Heart left ventricle (tissue), 16 donors: Measurements from ENCODE around the gene TBX18. TPM values are rescaled to one million over a fixed set of nuclear protein-coding genes. Genes with fewer than 3 reads are reported as not detected.

Experiments used
- ATAC-seq, 4 donors: fragments of 200-7000 bp; cut with Tn5 transposase; one replicate each; pipeline ENCODE4 v1.9.1; 2020 to 2022; ENCODE audit warnings: moderate library complexity in 4 of 4, mild to moderate bottlenecking in 3 of 4, moderate number of reproducible peaks in 1 of 4
- DNase-seq, 5 donors: peaks; one replicate each; pipeline ENCODE4 v3.0.0-alpha.2; 2020
- H3K27ac ChIP-seq, 12 donors: fragments of 200-600 bp; sonication (generic) in 4 of 12; one replicate each; pipeline versions ENCODE4 v1.5.0 to v1.8.0; 2016 to 2022; ENCODE audit warnings: mild to moderate bottlenecking in 2 of 12
- H3K27me3 ChIP-seq, 9 donors: fragments of 200-600 bp; sonication (generic) in 2 of 9; one replicate each; pipeline versions ENCODE4 v1.5.1 to v1.8.0; 2016 to 2022; ENCODE audit warnings: mild to moderate bottlenecking in 3 of 9
- H3K36me3 ChIP-seq, 9 donors: fragments of 200-600 bp; sonication (generic) in 2 of 9; one replicate each; pipeline versions ENCODE4 v1.5.0 to v1.8.0; 2018 to 2022; ENCODE audit warnings: mild to moderate bottlenecking in 2 of 9
- H3K4me1 ChIP-seq, 12 donors: fragments of 200-600 bp; sonication (generic) in 4 of 12; one replicate each; pipeline versions ENCODE4 v1.5.0 to v1.8.0; 2016 to 2022; ENCODE audit warnings: mild to moderate bottlenecking in 3 of 12
- H3K4me3 ChIP-seq, 12 donors: fragments of 200-600 bp; sonication (generic) in 4 of 12; one replicate each; pipeline versions ENCODE4 v1.5.0 to v1.8.0; 2017 to 2022; ENCODE audit warnings: mild to moderate bottlenecking in 9 of 12, moderate library complexity in 4 of 12
- H3K9me3 ChIP-seq, 12 donors: fragments of 200-600 bp; sonication (generic) in 4 of 12; one replicate each; pipeline versions ENCODE4 v1.5.0 to v1.8.0; 2016 to 2022; ENCODE audit warnings: mild to moderate bottlenecking in 1 of 12
- POLR2A ChIP-seq, 2 donors: fragments of 450-650 bp; IDR thresholded peaks; one replicate each; pipeline ENCODE4 v1.6.1; 2017; ENCODE audit warnings: antibody characterized with exemption in 2 of 2, mild to moderate bottlenecking in 2 of 2, moderate library complexity in 2 of 2
- WGBS, 4 donors: extraction: QIAGEN DNeasy Blood & Tissue Kit in 2 of 4; methylation state at CpG; one replicate each; pipeline versions ENCODE4 v1.1.5 to v1.1.7; 2013 to 2018; 5-methylcytosine and 5-hydroxymethylcytosine counted together
- intact Hi-C, 10 donors: fragments of 100-400 bp; cut with DNase I; formaldehyde crosslinking; loops; one replicate each; pipeline versions ENCODE4 v1.11.1 to v1.14.2; 2022
- polyA plus RNA-seq, 2 donors: library from polyadenylated mRNA; stranded (reverse); fragments of 200-250 nt; gene quantifications; one replicate each; pipeline ENCODE4 v1.2.3, GENCODE V29; 2013
- total RNA-seq, 9 donors: library from RNA; depleted of rRNA in 2 of 9; stranded (reverse); fragments of >200 nt in 2 of 9; fragmentation: NEBNext Ultra II Directional in 3 of 9; extraction: Animal tissue kit (Norgen Biotek cat#: 25700) in 3 of 9; gene quantifications; one replicate each; pipeline versions ENCODE4 v1.1.0 to v1.2.4, GENCODE V29; 2016 to 2023
- TF ChIP-seq, protein P1 (sequence below), 12 donors: fragments of 200-600 bp; sonication (generic) in 4 of 12; IDR thresholded peaks; one replicate each; pipeline versions ENCODE4 v1.5.0 to v1.8.0; 2018 to 2022; ENCODE audit warnings: antibody characterized with exemption in 12 of 12, mild to moderate bottlenecking in 5 of 12
- donor health status: ischemic (EF 13 %, LVEDD 7.1; RV severe dilation, severe dysfunction).
- donor health status: healthy with polysubstance abuse.
- donor health status: DM: no; HTN: yes; CAD: no.
- donor health status: DM: no; HTN: no; CAD: no.
- donor health status: ischemic (EF 25% LVEDD 6.9; RV normal size, moderate dysfunction).
- donor health status: ischemic (EF 25% LVEDD 5.7; RV mildly dilated, moderate dysfunction).
- donor health status: healthy.
- donor health status: DM: yes; HTN: yes; CAD: no.
- donor health status: ischemic (EF 35%, LVEDD 5.7; RV mildly dilated, moderate dysfunction).
- donor health status: nonischemic (EF 11% LVEDD 7.7; RV severe dilation, severe dysfunction).
- donor health status: DM: yes; HTN: yes; CAD: no.
- donor health status: PGD.
- donor health status: ischemic (EF 29% LVEDD 5.4; RV normal size, mild dysfunction).
- donor health status: nonischemic (EF 23%, LVEDD 6.1; RV moderate dilation, normal function).

TBX18 gene
- total and polyA plus RNA-seq, 11 donors: 1.3 to 14.9 (median 2.3) TPM

DNA sequence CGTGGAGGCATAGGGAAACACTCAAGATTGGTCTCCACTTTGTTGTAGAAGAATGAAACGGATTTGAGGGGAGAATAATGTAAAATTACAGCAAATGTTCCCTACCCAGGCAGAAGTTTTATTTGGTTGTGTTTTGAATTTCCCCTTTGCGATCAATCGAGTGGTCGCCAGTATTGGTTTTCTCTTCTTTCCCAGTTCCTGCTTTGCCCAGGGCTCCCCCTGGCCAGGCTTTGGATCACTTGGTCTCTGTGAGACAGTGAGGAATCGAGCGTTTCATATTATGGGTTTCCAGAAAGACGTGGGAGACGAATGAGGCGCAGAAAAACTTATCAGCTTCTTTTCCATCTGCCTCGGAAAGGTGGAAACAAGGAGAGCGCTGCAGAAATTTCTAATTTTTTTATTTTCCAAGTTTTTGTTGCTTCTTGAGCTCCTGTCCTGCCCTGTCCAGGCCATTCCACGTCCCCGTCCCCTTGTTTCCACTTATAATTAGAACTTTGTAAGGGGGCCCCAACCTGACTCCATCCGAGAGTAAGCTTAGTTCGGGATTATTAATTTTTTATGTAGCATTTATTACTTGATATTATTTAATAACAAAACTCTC, 7.5 kb upstream of the TBX18 start:
- peak overlapping the region in 5 of 12 donors; percentile 52 to 65 (median 61) for H3K4me3 ChIP-seq
- H3K9me3 ChIP-seq: no peaks in the 10 kb centered on the region
- no peak for TF ChIP-seq POLR2A (IDR thresholded peaks at IDR 0.05)
- TF ChIP-seq, protein P1, sequence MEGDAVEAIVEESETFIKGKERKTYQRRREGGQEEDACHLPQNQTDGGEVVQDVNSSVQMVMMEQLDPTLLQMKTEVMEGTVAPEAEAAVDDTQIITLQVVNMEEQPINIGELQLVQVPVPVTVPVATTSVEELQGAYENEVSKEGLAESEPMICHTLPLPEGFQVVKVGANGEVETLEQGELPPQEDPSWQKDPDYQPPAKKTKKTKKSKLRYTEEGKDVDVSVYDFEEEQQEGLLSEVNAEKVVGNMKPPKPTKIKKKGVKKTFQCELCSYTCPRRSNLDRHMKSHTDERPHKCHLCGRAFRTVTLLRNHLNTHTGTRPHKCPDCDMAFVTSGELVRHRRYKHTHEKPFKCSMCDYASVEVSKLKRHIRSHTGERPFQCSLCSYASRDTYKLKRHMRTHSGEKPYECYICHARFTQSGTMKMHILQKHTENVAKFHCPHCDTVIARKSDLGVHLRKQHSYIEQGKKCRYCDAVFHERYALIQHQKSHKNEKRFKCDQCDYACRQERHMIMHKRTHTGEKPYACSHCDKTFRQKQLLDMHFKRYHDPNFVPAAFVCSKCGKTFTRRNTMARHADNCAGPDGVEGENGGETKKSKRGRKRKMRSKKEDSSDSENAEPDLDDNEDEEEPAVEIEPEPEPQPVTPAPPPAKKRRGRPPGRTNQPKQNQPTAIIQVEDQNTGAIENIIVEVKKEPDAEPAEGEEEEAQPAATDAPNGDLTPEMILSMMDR (IDR thresholded peaks at IDR 0.05): no peak

DNA sequence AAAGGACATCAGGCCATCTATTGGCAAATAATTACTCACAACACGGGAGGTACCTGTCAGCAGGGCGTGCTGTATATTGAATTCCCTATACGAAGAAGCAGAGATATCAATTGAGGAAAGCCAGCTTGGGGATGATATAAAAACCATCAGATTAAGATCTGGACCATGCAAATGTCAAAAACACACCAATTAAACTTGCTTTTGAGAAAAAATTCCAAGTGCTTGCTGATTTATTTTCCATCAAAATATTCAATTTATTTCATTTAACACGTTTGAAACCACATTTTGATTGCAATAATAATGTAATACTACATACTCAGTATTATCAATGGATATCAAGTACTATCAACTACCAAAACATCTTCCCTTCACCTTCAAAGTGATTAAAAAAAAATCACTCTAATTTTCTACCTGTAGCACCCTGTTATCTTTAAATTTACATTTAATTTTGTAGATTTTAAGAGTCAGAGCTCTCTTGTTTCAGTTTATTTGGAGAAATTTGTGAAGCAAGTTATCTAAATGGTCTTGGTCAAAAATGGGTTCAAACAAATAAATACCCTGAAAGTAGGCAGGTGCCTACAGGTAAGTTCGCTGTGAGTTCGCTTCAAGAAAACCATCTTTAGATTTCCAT, 6.8 kb upstream of the TBX18 start:
- Histone ChIP-seq H3K4me1 (peaks cover 0 to 19% (median 2%) of the 10 kb centered on the region in 12 donors), H3K36me3 (no peaks in the 10 kb centered on the region), H3K27me3 (peaks cover 26 to 99% (median 80%) of the 10 kb centered on the region in 9 donors), H3K4me3 (peak overlapping the region in 3 of 12 donors; percentile 61 to 65 (median 63)), H3K27ac (peak overlapping the region in 7 of 12 donors; percentile 1 to 80 (median 44)), H3K9me3 (no peaks in the 10 kb centered on the region)
- WGBS, 4 donors: 16 to 27% (median 25%) methylated on average over 6 of the region's 6 CpGs
- TF ChIP-seq, protein P1 (IDR thresholded peaks at IDR 0.05): no peak
- TF ChIP-seq POLR2A (IDR thresholded peaks at IDR 0.05): no peak
- ATAC-seq: no peak
- DNase-seq: no peak
- intact Hi-C loops: loop anchor here in 4 of 10 donors (5.0 to 10.0 kb wide), 4 partner anchors 234 to 349 kb away; no protein-coding TSS in a partner anchor

More for the DNA sequence above, 7.5 kb upstream of the TBX18 start:
- Histone ChIP-seq H3K4me1 (peaks cover 0 to 19% (median 2%) of the 10 kb centered on the region in 12 donors), H3K27ac (peak overlapping the region in 7 of 12 donors; percentile 1 to 80 (median 44)), H3K36me3 (no peaks in the 10 kb centered on the region), H3K27me3 (peaks cover 26 to 99% (median 78%) of the 10 kb centered on the region in 9 donors)
- DNase-seq (no peak), ATAC-seq (no peak)
- intact Hi-C loops: loop anchor here in 4 of 10 donors (5.0 to 10.0 kb wide), 4 partner anchors 233 to 350 kb away; no protein-coding TSS in a partner anchor
- 14 to 24% (median 19%) methylated on average over 16 of the region's 16 CpGs for WGBS, 4 donors

DNA sequence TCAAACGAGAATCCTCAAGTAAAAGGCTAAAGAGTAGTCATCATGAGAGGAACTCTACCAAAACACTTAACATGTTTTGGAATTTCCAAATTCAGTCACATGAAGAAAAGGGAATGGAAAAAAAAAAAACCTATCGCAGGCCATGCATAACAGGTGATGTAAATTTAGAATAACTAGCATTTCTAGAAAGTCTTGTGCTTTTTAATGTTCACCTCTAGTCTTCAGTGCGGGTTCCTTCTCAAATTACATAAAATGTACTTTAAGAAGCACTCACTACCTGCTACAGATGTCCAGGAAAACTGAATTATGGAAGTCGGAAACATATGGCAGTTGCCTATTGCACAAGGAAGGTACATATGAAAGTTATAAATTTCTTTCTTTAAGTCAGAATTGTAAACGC, 6.1 kb upstream of the TBX18 start:
- ATAC-seq (no peak), DNase-seq (no peak)
- peaks cover 26 to 99% (median 80%) of the 10 kb centered on the region in 9 donors for H3K27me3 ChIP-seq
- no peak overlapping the region for H3K27ac ChIP-seq
- no peaks in the 10 kb centered on the region for H3K9me3 ChIP-seq
- intact Hi-C loops: loop anchor here in 4 of 10 donors (5.0 to 10.0 kb wide), 4 partner anchors 234 to 348 kb away; no protein-coding TSS in a partner anchor
- H3K4me1 ChIP-seq: peaks cover 0 to 19% (median 2%) of the 10 kb centered on the region in 12 donors
- TF ChIP-seq POLR2A (IDR thresholded peaks at IDR 0.05): no peak
- TF ChIP-seq, protein P1 (IDR thresholded peaks at IDR 0.05): no peak
- H3K36me3 ChIP-seq: no peaks in the 10 kb centered on the region
- no peak overlapping the region for H3K4me3 ChIP-seq
- 33 to 44% (median 41%) methylated on average over 5 of the region's 5 CpGs for WGBS, 4 donors

DNA sequence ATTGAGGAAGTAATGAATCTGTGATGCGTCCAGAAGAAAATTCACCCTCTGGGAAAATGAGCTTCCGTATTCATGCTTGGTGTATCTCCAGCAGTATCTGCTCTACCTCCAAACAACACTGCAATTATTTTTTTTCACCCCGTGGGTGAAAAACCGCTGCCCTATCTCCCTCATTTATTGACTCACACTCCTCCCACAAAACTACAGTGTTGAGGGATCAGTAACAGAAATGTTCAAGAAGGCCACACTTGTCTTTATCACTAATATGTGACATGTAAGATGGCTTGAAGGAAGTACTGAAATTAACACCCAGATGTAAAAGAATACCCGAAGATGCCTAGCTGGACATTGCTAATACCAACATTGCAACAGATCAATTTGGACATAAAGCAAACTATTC, 4.9 kb upstream of the TBX18 start:
- Histone ChIP-seq H3K27me3 (peaks cover 19 to 100% (median 81%) of the 10 kb centered on the region in 9 donors), H3K9me3 (no peaks in the 10 kb centered on the region), H3K4me1 (peaks cover 0 to 17% (median 1%) of the 10 kb centered on the region in 12 donors), H3K36me3 (no peaks in the 10 kb centered on the region), H3K4me3 (peak overlapping the region in 9 of 12 donors; percentile 22 to 54 (median 38)), H3K27ac (peak overlapping the region in 7 of 12 donors; percentile 32 to 71 (median 59))
- intact Hi-C loops: loop anchor here in 2 of 10 donors (5.0 to 10.0 kb wide), 3 partner anchors 125 to 345 kb away; no protein-coding TSS in a partner anchor
- DNase-seq (no peak), ATAC-seq (no peak)
- TF ChIP-seq, protein P1 (IDR thresholded peaks at IDR 0.05): no peak
- no peak for TF ChIP-seq POLR2A (IDR thresholded peaks at IDR 0.05)
- WGBS, 4 donors: 10 to 15% (median 14%) methylated on average over 5 of the region's 5 CpGs
